HL-60 (cell line): Measurements from ENCODE around the gene SNRPB.

Source experiments
- POLR2AphosphoS5 ChIP-seq: IDR thresholded peaks from 2 replicates; pipeline ENCODE4 v1.6.1; 2012; ENCODE audit warnings: low read depth
- TF ChIP-seq, protein P1 (sequence below): IDR thresholded peaks from one replicate; pipeline ENCODE4 v1.5.1; 2011; ENCODE audit warnings: low read length, control low read depth, inconsistent platforms; ENCODE audit not compliant: insufficient read depth

DNA sequence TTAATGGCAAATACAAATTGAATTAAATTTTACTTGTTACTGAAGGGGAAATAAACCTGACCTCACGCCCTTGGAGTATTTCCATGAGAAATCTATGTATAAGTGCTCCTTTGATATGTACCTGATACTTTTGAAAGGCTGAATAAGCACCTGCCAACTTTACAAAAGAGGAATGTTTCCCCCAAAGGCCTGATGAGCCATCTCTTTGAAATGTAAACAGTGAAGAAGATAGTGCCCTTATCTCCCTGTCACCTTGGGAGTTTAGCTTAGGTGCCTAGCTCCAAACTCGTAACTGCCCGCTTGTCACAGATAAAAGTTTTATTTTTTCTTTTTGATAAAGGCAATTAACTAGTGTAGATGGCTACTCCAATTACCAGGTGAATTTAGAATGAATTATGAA is 39.2 kb upstream of the SNRPB start:
- no peak for TF ChIP-seq POLR2AphosphoS5
- TF ChIP-seq, protein P1, sequence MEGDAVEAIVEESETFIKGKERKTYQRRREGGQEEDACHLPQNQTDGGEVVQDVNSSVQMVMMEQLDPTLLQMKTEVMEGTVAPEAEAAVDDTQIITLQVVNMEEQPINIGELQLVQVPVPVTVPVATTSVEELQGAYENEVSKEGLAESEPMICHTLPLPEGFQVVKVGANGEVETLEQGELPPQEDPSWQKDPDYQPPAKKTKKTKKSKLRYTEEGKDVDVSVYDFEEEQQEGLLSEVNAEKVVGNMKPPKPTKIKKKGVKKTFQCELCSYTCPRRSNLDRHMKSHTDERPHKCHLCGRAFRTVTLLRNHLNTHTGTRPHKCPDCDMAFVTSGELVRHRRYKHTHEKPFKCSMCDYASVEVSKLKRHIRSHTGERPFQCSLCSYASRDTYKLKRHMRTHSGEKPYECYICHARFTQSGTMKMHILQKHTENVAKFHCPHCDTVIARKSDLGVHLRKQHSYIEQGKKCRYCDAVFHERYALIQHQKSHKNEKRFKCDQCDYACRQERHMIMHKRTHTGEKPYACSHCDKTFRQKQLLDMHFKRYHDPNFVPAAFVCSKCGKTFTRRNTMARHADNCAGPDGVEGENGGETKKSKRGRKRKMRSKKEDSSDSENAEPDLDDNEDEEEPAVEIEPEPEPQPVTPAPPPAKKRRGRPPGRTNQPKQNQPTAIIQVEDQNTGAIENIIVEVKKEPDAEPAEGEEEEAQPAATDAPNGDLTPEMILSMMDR = no peak
